GM15510 (cell line): ENCODE measurements around the gene TRAK1.

Source experiments
- POLR2A ChIP-seq: IDR thresholded peaks from 3 replicates; pipeline ENCODE4 v1.6.1; 2011; ENCODE audit warnings: borderline replicate concordance; ENCODE audit not compliant: insufficient read length; ENCODE audit errors: extremely low read depth

The TRAK1 gene

DNA sequence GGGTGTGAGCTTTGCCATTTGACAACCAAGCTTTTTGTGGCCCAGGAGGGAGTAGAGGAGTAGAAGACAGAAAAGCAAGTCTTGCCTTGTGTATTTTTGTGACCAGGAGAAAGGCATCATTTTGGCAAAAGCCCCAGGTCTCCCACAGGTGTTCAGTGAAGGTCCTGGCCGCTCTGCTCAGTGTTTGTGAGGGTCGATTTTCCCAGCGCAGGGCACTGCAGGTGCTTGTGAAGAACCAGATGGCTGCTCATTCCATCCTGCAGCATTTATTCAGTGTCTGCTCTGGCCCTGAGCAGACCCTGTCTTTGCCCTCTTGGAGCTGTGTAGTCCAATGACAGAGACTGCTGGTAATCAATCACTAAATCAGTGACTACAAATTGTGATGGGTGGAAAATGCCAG lies 19.5 kb downstream of the TRAK1 start:
- no peak for TF ChIP-seq POLR2A

DNA sequence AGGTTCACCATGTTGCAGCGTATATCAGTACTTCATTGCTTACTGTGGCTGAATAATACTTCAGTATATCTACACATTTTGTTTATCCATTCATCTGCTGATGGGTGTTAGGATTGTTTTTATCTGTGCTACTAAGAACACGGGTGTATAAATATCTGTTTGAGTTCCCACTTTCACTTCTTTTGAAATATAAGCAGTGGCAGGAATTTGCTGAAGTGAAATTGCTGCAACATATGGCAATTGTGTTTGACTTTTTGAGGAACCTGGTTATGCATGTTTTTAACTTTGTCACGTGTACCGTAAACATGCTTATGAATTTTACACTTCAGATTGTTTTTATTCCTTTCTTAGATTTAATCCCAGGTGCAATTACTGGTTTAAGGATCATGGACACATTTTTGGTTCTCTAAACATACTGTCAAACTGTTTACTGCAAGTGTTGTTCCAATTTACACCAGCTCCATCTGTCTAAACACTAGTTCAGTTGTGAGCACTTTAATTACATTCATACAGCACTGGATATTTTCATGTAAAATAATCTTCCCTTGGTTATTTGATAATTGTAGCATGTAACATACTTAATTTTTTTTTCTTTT lies 23.1 kb downstream of the TRAK1 start:
- no peak for TF ChIP-seq POLR2A

DNA sequence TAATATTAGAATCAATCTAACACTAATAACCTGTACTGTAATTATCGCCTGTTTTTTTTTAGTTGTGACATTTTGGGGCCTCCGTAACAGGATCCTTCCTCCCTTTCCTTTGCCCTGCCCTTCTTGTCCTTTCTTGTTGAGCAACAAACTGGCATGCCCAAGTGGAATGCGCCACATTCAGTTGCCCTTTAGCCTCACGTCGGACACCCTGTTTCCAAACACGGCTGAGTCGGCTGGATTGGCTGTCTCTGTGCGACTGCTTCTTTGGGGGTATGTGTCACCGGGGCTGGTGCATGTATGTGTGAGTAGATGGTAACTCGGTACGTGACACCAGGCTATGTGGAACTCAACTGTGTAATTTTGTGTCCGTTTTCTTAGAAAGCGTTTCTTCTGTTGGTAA lies 24.1 kb downstream of the TRAK1 start:
- no peak for TF ChIP-seq POLR2A

DNA sequence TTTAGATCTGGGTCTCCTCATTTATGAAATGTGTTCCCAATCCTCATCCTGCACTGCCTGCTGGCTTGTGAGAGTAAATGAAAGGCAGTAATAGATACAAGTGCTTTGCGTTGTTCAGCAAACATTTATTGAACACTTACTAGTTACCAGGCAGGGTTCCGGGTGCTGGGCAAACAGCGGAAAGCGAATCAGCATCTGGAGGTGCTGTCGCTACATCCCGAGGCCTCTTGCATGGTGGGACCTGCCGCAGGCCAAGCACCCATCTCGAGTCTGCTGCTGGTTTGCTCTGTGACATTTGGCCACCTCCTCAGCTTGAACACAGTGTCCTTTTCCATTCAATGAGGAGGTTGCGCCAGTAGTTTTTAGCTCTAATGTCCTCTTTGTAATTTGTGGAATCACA lies 24.8 kb downstream of the TRAK1 start:
- TF ChIP-seq POLR2A = no peak

DNA sequence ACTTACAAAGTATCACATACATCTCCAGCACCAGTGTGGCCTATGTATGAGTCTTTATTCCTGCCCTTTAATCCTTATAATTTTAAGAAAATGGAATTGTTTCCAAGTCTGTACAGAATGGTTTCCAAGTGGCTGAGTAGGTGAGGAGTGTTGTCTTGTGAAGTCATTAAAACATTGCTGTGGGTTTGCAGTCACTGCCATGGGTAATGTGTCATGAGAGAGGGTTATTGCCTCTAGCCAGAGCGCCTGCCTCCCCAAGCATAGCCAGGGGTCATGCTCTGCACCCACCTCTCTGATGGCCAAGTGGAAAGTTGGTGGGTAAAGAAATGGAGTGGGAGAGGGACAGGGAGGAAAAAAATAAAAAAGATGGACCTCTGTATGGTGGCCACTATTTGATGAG lies 25.3 kb downstream of the TRAK1 start:
- TF ChIP-seq POLR2A = no peak

DNA sequence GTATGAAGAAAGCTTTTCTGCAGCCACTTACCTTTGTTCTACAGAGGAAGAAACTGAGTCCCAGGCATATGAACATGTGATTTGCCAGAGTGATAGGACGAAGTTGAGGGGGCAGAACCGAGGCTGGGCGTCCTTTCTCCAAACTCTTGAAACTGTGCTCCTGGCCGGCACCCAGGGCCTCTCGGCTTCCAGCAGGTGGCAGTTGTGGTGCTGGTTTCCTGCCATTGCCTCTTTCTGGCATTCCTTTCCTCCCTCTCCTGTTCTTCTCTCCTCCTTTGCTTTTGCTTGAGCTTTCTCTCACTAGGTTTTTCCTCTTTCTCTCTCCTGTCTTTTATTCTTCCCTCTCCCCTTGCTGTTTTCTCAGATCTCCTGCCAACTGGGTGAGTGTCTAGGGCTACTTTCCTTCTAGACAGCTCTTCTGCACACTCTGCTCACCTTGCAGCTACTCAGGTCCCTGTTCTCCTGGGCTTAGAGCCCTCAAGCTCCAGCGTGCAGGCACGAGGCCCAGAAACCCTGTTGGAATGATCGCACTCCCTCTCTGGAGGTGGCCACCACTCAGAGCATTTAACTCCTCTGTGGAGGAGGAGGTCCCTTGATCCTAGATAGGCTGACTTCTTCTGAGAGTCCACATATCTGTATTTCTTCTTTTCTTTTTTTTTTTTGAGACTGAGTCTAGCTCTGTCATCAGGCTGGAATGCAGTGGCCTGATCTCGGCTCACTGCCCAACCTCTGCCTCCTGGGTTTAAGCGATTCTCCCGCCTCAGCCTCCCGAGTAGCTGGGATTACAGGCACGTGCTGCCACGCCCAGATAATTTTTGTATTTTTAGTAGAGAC lies 26.2 kb downstream of the TRAK1 start:
- TF ChIP-seq POLR2A = no peak

DNA sequence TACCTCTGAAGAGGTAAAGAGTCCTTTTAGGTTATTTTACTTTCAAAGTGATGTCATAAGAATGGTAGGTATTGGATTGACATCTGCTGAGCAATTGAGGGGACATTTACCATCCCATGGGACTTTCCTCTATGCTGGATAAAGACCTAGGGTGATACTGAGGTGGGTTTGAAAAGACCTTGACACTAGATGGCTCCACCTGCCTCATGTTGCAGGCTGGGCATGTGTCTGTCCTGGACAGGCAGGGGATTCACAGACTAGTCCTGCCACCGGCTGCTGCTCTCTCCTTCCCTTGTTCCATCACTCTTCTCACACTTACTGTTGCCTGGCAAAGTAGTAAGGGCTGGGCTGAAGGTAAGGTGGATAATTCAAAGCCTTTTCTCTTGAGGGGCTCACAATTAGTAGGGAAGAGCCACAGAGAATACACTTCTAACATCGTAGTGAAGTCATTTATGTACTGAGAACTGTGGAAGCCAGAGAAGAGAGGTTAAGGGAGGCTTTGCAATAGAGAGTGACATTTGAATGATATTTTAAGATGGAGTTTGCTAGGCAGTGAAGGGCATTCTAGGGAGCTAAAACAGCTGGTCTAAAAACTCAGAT lies 27.7 kb downstream of the TRAK1 start:
- TF ChIP-seq POLR2A = no peak

DNA sequence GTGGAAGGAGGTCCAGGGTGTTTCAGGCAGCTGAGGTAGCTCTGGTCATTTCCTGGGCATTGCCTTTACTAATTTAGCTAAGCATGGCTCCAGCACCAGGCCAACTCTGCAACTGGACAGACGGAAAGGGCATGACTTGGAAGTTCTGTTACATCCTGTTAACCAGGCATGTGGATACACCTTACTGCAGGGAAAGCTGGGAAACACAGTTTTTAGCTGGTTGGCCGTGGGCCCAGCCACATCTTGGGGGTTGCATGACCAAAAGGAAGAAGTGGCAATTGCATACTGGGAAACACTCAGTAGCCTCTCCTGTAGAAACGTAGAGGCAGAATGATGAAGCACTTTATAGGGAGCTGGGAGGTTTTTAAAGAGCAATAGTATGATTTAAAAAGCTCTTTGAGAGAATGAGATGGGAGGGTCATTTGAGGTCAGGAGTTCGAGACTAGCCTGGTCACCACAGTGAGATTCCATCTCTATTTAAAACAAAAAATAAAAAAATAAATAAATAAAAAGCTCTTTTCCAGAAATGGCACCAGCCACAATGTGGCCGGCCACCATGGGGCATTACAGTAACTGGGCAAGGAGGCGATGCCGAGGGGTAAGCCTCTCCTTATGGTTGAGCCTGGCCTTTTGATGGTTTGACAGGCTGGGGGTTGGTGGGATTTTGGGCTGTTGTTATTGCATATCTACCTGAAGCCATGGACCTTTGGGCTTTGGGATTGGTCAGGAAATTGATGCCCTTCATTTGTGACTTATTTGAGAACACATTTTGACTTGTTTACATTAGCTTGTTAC lies 28.6 kb downstream of the TRAK1 start:
- TF ChIP-seq POLR2A = no peak

DNA sequence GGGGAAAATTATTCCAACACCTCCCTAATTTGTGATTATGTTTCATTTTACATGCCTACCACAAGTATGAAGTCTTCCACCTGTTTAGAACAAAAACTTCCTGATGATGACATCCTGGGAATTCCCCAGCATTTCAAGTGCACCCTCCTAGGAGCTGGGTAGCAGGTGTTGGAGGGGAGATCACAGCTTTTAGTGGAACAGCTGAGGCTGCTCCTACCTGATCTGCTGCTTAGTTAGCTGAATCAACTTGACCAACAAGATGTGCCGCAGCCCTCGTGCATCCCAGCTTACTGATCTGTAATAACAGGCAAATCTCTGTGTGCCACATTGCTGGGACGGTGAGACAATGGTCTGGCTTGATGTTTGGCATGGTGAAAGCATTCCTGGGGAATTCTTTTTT lies 29.7 kb downstream of the TRAK1 start:
- TF ChIP-seq POLR2A = no peak

DNA sequence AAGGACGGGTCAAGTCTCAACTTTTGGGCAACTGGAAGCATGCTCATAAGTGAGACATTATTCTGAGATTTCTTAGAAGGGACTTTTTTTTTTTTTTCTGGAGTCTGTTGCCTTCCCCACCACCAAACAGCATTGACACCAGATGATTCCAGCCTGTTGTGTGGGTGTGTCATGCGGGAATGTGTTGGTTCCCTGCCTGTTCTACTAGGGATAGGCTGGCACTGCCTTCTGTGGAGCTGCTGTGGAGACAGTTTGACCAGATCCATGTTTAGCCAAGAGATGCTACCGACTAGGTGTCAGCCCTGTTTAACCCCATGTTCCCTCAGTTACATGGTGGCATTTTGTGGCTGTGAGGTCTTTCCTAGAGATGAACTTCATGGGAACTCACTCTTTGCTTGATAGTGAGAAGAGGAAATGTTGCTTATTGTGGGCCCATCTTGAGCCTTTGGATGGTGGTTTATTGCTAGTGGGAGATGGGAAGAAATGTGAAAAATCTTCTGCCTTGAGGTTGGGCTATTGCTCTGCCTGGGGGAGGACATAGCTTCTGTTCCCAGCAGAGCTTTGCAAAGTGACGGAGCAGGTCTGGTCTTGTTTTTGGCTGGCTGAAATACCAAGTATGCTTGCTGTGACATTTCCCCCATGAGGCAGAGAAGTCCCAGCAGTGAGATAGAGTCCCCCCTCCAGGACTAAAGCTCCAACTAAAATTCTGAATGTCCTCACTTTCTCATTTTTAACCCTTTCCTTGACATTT lies 31.3 kb downstream of the TRAK1 start:
- TF ChIP-seq POLR2A = no peak

DNA sequence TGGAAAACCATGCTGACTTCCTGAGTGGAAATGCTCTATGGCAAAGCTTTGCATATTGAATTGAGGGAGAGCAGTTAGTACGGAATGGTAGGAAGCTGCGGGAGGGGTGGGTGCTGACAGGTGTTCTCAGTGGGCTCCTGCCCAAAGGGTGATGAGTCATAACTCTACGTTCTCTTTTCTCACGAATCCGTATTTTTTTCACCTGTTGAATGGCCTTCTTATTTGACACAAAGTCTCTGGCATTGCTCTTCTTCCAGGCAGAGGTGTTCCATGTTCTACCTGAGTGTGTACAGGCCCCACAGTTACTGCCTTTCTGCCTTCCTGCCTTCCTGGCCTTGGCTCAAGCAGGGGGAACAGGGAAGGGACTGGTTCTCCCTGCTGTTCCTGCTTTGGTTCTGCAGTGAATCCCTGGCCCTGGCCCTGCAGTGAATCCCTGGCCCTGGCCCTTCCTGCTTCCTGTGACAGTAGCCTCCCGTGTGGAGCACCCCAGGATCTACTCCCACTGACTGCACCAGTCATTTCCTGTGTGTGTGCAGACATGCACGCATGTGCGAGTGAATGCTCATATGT lies 31.9 kb downstream of the TRAK1 start:
- no peak for TF ChIP-seq POLR2A

DNA sequence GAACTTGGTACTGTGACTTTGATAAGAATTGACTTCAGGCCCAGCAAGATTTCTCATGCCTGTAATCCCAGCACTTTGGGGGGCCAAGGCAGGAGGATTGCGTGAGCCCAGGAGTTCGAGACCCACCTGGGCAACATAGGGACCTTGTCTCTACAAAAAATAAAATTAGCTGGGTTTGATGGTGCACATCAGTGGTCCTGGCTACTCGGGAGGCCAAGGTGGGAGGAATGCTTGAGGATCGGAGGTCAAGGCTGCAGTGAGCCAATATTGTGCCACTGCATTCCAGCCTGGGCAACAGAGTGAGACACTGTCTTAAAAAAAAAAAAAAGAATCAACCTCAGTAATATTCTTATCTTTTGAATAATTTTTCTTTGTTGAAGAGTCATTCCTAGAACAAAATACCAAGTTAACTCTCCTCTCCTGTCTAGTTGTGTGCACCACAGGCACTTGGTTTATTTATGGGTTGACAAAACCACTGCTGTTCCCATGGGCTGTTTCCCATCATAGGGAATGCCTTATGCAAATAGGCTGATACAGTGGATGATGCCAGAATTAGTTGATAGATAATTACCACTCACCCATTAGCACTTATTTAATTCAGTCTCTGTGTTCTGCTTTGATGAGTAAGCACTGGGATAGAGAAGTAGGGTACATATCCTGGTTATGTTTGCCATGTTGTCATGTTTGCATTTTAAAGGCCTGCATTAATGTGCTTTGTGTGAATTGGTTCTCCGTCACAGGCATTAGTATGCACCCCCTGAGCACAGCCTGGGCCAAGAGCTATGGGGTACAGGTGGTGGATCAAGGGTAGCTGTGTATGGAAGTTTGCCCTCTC lies 32.9 kb downstream of the TRAK1 start:
- TF ChIP-seq POLR2A = no peak

DNA sequence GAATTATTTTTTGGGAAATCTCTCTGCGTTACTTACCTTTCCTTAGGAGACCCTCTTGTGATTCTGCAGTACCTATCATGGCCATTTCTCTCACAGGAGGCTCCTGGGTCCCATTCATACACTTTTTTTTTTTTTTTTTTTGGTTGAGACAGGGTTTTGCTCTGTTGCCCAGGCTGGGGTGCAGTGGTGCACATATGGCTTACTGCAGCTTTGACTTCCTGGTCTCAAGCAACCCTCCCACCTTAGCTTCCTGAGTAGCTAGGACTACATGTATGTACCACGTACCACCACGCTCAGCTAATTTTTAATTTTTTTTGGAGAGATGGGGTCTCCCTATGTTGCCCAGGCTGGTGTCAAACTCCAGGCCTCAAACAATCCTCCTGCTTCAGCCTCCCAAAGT lies 36.1 kb downstream of the TRAK1 start:
- no peak for TF ChIP-seq POLR2A

DNA sequence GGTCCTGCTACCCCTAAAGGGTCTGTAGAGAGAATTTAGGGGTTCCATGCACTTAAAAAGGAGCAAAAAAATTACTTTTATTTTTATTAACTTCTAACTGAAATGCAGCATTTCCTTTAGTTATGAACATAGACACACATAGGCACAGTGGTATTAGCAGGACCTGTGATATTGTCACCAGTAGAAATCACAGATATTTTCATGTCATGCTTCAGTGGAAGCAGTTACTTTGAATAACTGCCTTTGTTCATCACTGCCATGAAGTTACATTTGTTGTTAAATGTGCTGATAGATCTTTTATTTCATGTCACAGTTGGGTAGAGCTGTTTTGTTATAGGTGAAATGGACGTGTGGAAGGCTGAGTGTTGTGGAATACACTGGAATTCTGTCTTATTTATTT lies 37.4 kb downstream of the TRAK1 start:
- TF ChIP-seq POLR2A = no peak
